Lower lobe of right lung (tissue), 2 donors: ENCODE results near the gene LIX1. TPM values are rescaled to one million over a fixed set of nuclear protein-coding genes. Genes with fewer than 3 reads are reported as not detected.

ENCODE experiments used
- ATAC-seq, 2 donors: fragments of 200-7000 bp; cut with Tn5 transposase; one replicate each; pipeline ENCODE4 v1.9.1; 2020 to 2022; ENCODE audit warnings: mild to moderate bottlenecking in 2 of 2, moderate library complexity in 2 of 2
- DNase-seq: peaks from one replicate; pipeline ENCODE4 v3.0.0-alpha.2; 2020
- H3K27ac ChIP-seq: fragments of 200-600 bp; one replicate; pipeline ENCODE4 v1.8.0; 2022
- H3K27me3 ChIP-seq: fragments of 200-600 bp; one replicate; pipeline ENCODE4 v1.8.0; 2022; ENCODE audit warnings: low read depth
- H3K36me3 ChIP-seq: fragments of 200-600 bp; one replicate; pipeline ENCODE4 v1.8.0; 2022; ENCODE audit warnings: mild to moderate bottlenecking
- H3K4me1 ChIP-seq: fragments of 200-600 bp; one replicate; pipeline ENCODE4 v1.8.0; 2022
- H3K4me3 ChIP-seq: fragments of 200-600 bp; one replicate; pipeline ENCODE4 v1.8.0; 2022; ENCODE audit warnings: mild to moderate bottlenecking
- H3K9me3 ChIP-seq: fragments of 200-600 bp; one replicate; pipeline ENCODE4 v1.8.0; 2022
- intact Hi-C: fragments of 100-400 bp; cut with DNase I; formaldehyde crosslinking; loops from one replicate; pipeline ENCODE4 v1.11.0; 2022
- total RNA-seq: library from RNA; stranded (reverse); fragmentation: NEBNext Ultra II Directional; extraction: Animal tissue kit (Norgen Biotek cat#: 25700); gene quantifications from one replicate; pipeline ENCODE4 v1.2.1, GENCODE V29; 2021
- TF ChIP-seq, protein P1 (sequence below): fragments of 200-600 bp; IDR thresholded peaks from one replicate; pipeline ENCODE4 v1.8.0; 2022; ENCODE audit warnings: antibody characterized with exemption, mild to moderate bottlenecking
- donor health status: DM: no; HTN: yes; CAD: no; lungs with severe emphysema.

Gene LIX1
- total RNA-seq, 1 donor from 2014 or later: not detected

DNA sequence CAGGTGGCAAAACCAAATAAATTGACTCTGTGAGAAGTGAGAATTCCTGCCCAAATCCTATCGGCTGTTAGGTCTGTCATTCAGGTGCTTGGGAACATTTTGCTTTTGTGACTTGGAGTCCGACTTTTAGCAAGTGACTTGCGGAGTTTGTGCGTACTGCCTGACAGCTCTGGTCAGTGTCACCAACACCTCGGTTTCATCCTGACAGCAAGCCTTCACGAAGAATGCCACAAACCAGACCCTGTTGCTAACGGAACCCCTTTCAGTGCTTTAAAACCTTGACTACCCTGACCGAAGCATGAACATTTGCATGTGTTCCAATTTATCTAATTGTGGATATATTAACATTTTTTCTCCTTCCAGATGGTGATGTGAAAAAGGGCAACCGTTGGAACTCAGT is 26.5 kb downstream of the LIX1 start:
- TF ChIP-seq, protein P1, sequence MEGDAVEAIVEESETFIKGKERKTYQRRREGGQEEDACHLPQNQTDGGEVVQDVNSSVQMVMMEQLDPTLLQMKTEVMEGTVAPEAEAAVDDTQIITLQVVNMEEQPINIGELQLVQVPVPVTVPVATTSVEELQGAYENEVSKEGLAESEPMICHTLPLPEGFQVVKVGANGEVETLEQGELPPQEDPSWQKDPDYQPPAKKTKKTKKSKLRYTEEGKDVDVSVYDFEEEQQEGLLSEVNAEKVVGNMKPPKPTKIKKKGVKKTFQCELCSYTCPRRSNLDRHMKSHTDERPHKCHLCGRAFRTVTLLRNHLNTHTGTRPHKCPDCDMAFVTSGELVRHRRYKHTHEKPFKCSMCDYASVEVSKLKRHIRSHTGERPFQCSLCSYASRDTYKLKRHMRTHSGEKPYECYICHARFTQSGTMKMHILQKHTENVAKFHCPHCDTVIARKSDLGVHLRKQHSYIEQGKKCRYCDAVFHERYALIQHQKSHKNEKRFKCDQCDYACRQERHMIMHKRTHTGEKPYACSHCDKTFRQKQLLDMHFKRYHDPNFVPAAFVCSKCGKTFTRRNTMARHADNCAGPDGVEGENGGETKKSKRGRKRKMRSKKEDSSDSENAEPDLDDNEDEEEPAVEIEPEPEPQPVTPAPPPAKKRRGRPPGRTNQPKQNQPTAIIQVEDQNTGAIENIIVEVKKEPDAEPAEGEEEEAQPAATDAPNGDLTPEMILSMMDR: no peak
- no peaks in the 10 kb centered on the region for H3K4me1 ChIP-seq
- no peak overlapping the region for H3K27ac ChIP-seq
- no peak overlapping the region for H3K4me3 ChIP-seq
- no peaks in the 10 kb centered on the region for H3K9me3 ChIP-seq
- DNase-seq: no peak
- H3K27me3 ChIP-seq: no peaks in the 10 kb centered on the region
- intact Hi-C loops: no loop called here
- H3K36me3 ChIP-seq: no peaks in the 10 kb centered on the region
- ATAC-seq: no peak

DNA sequence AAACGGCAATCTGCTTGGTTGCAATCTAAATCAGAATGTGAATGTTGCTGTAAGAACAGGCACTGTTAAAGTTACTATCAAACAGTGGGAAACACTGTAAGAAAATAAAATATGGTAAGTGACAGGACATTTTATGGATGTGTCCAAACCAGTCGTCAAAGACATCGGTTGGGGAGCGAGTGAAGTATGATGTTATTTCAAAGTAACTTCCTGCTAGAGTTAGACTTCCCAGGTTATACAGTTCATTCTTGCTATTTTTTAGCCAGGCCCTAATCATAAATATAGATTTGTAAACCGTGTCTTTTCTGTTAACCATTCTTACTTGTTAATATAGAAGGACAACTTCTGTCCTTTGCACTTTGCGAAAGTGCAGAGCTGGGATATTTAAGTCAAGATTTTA is 30.2 kb downstream of the LIX1 start:
- intact Hi-C loops: no loop called here
- DNase-seq (no peak), ATAC-seq (no peak)
- Histone ChIP-seq H3K4me3 (no peak overlapping the region), H3K27me3 (no peaks in the 10 kb centered on the region), H3K9me3 (no peaks in the 10 kb centered on the region), H3K4me1 (no peaks in the 10 kb centered on the region), H3K27ac (no peak overlapping the region), H3K36me3 (no peaks in the 10 kb centered on the region)
- TF ChIP-seq, protein P1: no peak

DNA sequence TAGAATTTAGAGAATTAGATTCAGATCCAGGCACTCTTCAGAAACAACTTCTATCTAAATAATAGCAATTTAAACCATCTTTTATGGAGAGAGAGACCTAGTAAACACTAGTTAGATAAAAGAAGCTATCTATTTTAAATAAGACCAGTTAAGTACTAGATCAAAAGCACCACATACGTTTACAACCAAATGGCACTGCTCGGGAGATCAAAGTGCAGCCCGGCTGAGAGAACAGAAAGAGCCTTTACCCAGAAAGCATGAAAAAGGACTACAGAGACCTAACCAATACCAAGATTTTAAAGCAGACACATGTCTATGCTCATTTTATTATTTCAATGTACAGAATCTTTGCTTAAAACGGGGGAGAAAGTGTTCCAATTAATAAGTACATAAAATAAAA is 30.8 kb downstream of the LIX1 start:
- Histone ChIP-seq H3K9me3 (no peaks in the 10 kb centered on the region), H3K27ac (no peak overlapping the region), H3K36me3 (no peaks in the 10 kb centered on the region), H3K4me3 (no peak overlapping the region), H3K4me1 (no peaks in the 10 kb centered on the region), H3K27me3 (no peaks in the 10 kb centered on the region)
- ATAC-seq (no peak), DNase-seq (no peak)
- intact Hi-C loops: no loop called here
- TF ChIP-seq, protein P1: no peak

DNA sequence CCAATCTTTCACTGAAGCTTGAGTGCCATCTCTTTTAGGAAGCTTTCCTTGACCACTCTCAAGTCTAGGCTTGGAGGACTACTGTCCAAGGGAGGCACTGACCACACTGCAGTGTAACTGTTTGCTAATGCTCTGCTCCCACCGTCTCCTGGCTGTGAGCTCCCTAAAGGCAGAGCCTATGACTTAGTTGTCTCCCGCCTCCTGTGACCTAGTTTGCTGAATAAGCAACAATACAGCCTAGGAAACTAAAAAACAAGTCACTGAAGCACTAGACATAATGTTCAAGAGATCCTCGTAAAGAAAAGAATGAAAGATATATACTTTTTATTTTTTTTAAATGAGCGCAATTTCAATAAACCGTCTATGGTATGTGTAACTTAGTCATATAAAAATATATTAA is 31.4 kb downstream of the LIX1 start:
- H3K9me3 ChIP-seq: no peaks in the 10 kb centered on the region
- intact Hi-C loops: no loop called here
- no peak for ATAC-seq

DNA sequence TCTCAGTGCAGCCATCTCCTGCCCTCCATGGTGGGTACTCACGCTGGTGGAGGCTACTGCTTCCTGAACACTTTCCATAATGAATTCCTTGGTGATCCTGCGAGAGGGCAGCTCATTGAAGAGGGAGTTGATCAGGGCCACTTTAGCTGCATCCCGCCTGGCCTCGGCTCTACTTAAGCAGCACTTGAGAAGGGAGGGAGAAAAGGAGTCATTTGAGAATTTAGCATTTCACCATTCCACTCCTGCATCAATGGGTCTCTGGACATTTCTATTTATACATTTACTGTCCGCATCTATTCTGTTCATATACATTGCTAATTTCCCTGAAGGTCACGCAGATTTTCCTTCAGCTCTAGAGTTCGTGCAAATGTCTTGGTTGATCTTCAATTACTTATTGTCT is 35.1 kb downstream of the LIX1 start:
- H3K27ac ChIP-seq: no peak overlapping the region
- no peak for DNase-seq
- no peaks in the 10 kb centered on the region for H3K9me3 ChIP-seq
- intact Hi-C loops: no loop called here
- no peak for ATAC-seq
- H3K4me1 ChIP-seq: no peaks in the 10 kb centered on the region
- H3K4me3 ChIP-seq: no peak overlapping the region
- no peaks in the 10 kb centered on the region for H3K36me3 ChIP-seq
- no peaks in the 10 kb centered on the region for H3K27me3 ChIP-seq
- TF ChIP-seq, protein P1: no peak

More for the DNA sequence above, 31.4 kb downstream of the LIX1 start:
- TF ChIP-seq, protein P1: no peak
- no peaks in the 10 kb centered on the region for H3K36me3 ChIP-seq
- no peak for DNase-seq
- no peak overlapping the region for H3K4me3 ChIP-seq
- no peaks in the 10 kb centered on the region for H3K27me3 ChIP-seq
- no peaks in the 10 kb centered on the region for H3K4me1 ChIP-seq
- H3K27ac ChIP-seq: no peak overlapping the region

DNA sequence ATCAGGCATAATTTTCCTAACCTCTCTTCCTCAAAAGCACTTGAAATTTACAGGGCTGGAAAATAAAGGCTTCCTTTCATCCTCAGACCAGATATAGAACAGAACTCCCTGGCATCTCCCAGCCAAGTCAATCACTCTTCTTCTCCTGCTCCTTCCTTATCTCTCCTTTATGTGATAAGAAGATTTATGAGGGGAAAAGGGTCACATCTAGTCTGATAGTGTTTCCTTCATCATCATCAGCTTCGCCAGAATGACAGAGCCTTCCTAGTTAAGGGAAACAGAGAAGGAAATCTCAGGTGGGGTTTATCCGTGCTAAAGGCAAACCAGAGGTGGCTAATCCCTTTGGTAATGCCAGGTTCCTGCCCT is 36.2 kb downstream of the LIX1 start:
- TF ChIP-seq, protein P1: no peak
- no peak for DNase-seq
- Histone ChIP-seq H3K36me3 (no peaks in the 10 kb centered on the region), H3K4me1 (no peaks in the 10 kb centered on the region), H3K9me3 (no peaks in the 10 kb centered on the region), H3K4me3 (no peak overlapping the region), H3K27me3 (no peaks in the 10 kb centered on the region), H3K27ac (no peak overlapping the region)
- intact Hi-C loops: no loop called here
- ATAC-seq: no peak
